ENCODE results near the gene TUBA4B. TPM values are rescaled to one million over a fixed set of nuclear protein-coding genes. Genes with fewer than 3 reads are reported as not detected.

The TUBA4B gene
- total RNA-seq, 1 experiment from 2014 or later, result not detected

DNA sequence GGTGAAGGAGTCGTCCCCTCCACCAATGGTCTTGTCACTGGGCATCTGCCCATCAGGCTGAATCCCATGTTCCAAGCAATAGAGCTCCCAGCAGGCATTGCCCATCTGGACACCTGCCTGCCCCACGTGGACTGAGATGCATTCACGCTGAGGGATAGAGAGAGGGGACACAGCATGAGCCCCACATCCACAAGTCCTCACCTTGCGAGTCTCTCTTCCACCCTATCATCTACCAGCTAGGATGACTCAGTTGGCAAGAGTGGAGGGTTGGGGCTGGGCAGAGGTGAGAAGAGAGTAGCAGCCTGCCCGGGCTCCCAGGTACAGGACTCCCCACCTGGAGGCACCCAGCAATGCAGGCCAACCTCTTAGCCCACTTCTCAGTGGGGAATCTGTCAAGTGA, 959 bp upstream of the TUBA4B start:
- Mint-ChIP-seq H3K4me1 (ENCODE audit: low read depth, unreplicated experiment) (peaks cover 37% of the 10 kb centered on the region), H3K27ac (ENCODE audit: unreplicated experiment) (no peak overlapping the region), H3K36me3 (ENCODE audit: insufficient read depth, unreplicated experiment) (peaks cover 8% of the 10 kb centered on the region), H3K27me3 (ENCODE audit: insufficient read depth, unreplicated experiment) (peaks cover 4% of the 10 kb centered on the region), H3K4me3 (ENCODE audit: unreplicated experiment) (no peak overlapping the region), H3K9me3 (ENCODE audit: unreplicated experiment) (no peaks in the 10 kb centered on the region)
- no TSS peak for BruUV-seq (replicated peaks)
- intact Hi-C loops (cut with micrococcal nuclease; ENCODE audit: unreplicated experiment), result no loop called here
- Histone ChIP-seq H3K9me3 (no peaks in the 10 kb centered on the region), H3K4me1 (peaks cover 31% of the 10 kb centered on the region), H3K4me3 (ENCODE audit: low read depth, low read length) (no peak overlapping the region), H3K36me3 (ENCODE audit: control insufficient read depth, insufficient read depth, low read length) (no peaks in the 10 kb centered on the region; the same call in 1 of the 2 replicates), H3K27me3 (replicated peaks; ENCODE audit: control insufficient read depth, insufficient read depth, low read length) (no peaks in the 10 kb centered on the region)
- DNase-seq, result no peak
- ChIA-PET CTCF (interaction anchor here (0.9 to 3.3 kb wide), 2 partner anchors 22 to 43 kb away, joined by 5 to 22 read pairs; no protein-coding TSS in a partner anchor), POLR2A (interaction anchor here (0.6 kb wide), 1 partner anchor 136 kb away, joined by 3 read pairs; the partner anchor contains the start of gene DNPEP)
- TF ChIP-seq, protein P1, sequence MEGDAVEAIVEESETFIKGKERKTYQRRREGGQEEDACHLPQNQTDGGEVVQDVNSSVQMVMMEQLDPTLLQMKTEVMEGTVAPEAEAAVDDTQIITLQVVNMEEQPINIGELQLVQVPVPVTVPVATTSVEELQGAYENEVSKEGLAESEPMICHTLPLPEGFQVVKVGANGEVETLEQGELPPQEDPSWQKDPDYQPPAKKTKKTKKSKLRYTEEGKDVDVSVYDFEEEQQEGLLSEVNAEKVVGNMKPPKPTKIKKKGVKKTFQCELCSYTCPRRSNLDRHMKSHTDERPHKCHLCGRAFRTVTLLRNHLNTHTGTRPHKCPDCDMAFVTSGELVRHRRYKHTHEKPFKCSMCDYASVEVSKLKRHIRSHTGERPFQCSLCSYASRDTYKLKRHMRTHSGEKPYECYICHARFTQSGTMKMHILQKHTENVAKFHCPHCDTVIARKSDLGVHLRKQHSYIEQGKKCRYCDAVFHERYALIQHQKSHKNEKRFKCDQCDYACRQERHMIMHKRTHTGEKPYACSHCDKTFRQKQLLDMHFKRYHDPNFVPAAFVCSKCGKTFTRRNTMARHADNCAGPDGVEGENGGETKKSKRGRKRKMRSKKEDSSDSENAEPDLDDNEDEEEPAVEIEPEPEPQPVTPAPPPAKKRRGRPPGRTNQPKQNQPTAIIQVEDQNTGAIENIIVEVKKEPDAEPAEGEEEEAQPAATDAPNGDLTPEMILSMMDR (IDR thresholded peaks at IDR 0.05; ENCODE audit: insufficient read depth in 1 of 2, low read depth in 1 of 2, low read length in 1 of 2, severe bottlenecking in 1 of 2, unreplicated experiment in 1 of 2), result no peak

DNA sequence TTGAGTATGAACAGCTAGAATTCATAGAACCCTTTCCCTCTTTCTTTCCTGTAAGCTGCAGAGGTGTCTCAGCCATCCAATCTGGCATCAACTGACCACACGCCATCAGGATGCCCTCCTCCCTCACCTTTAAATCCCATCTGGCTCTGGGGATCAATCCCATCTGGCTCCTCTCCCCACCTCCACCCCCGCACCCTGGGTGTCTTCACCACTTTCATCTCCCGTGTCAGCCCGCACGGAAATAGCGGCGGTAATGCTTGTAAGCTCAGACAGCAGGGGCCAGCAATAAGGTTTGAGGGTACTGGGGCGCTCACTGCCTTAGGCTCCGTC, 508 bp upstream of the TUBA4B start:
- Mint-ChIP-seq H3K36me3 (ENCODE audit: insufficient read depth, unreplicated experiment) (peaks cover 8% of the 10 kb centered on the region), H3K4me3 (ENCODE audit: unreplicated experiment) (no peak overlapping the region), H3K4me1 (ENCODE audit: low read depth, unreplicated experiment) (peaks cover 37% of the 10 kb centered on the region), H3K9me3 (ENCODE audit: unreplicated experiment) (no peaks in the 10 kb centered on the region), H3K27me3 (ENCODE audit: insufficient read depth, unreplicated experiment) (peaks cover 4% of the 10 kb centered on the region), H3K27ac (ENCODE audit: unreplicated experiment) (no peak overlapping the region)
- H3K9me3 ChIP-seq, result no peaks in the 10 kb centered on the region
- DNase-seq, result no peak
- H3K4me1 ChIP-seq, result peaks cover 31% of the 10 kb centered on the region
- intact Hi-C loops (cut with micrococcal nuclease; ENCODE audit: unreplicated experiment), result no loop called here
- H3K36me3 ChIP-seq (ENCODE audit: control insufficient read depth, insufficient read depth, low read length), result no peaks in the 10 kb centered on the region; the same call in 1 of the 2 replicates
- TF ChIP-seq, protein P1 (IDR thresholded peaks at IDR 0.05; ENCODE audit: insufficient read depth in 1 of 2, low read depth in 1 of 2, low read length in 1 of 2, severe bottlenecking in 1 of 2, unreplicated experiment in 1 of 2), result no peak
- no peaks in the 10 kb centered on the region for H3K27me3 ChIP-seq (replicated peaks; ENCODE audit: control insufficient read depth, insufficient read depth, low read length)
- no peak overlapping the region; the same call in 1 of the 2 replicates for H3K4me3 ChIP-seq (ENCODE audit: low read depth, low read length)
- ChIA-PET CTCF (interaction anchor here (0.5 to 3.3 kb wide), 4 partner anchors 22 to 135 kb away, joined by 4 to 22 read pairs (median 5); partner anchors contain the start of gene DNPEP), POLR2A (interaction anchor here (0.6 kb wide), 2 partner anchors 293 to 513 kb away, joined by 3 to 6 read pairs; partner anchors contain the start of gene CDK5R2)
- no TSS peak for BruUV-seq (replicated peaks)

DNA sequence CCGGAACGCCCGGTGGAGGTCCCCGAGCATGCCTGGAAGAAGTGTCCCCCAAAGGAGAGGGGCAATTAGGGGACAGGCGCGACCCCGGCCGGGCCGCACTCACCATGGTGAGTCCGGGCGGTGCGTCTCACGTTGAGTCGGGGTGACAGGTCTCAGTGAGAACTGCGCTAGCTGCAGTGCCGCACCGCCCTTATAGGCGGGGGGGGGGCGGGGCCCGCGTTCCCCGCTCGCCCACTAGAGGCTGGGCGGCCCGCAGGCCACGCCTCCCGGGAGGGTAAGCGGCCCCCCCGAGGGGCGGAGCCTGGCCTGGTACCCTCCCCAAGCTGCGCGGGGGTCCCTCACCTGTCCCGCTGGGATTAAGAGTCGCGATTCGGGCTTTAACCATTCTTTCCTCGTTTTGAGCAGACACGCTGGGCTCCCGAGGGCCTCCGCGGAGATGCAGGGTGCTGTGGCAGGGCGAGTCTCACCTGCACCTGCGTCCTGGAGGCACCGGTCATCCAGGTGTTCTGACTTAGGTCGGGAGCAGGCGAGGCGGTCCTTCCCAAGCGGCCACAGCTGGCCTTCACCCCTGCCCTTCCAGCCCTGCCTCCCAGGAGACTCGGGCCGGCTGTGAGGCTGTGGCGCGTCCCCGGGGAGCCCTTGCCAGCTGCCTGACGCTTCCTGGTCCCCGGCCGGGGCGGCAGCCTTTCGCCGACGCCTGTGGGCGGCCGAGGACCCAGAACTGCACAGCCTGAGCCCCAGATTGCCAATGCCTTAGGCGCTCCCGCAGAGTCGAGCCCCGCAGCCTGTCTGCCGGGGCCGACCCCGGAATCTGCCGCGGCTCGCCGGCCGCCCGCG, 928 bp downstream of the TUBA4B start, which contains the start of gene TUBA4A:
TSS of gene TUBA4A (minus strand) at position 166 of the 837 bp plus-strand sequence. CDS start at position 106, 60 bp downstream.
- H3K27ac Mint-ChIP-seq (ENCODE audit: unreplicated experiment), result no peak within 1 kb of the TSS
- DNase-seq, result peak; percentile 81 to 89
- BruUV-seq (replicated peaks), result no TSS peak
- H3K36me3 ChIP-seq (ENCODE audit: control insufficient read depth, insufficient read depth, low read length), result no peaks in the 10 kb centered on the region; the same call in 1 of the 2 replicates
- peak within 1 kb of the TSS; percentile 62 for H3K4me3 Mint-ChIP-seq (ENCODE audit: unreplicated experiment)
- H3K27me3 ChIP-seq (replicated peaks; ENCODE audit: control insufficient read depth, insufficient read depth, low read length), result no peaks in the 10 kb centered on the region
- H3K27me3 Mint-ChIP-seq (ENCODE audit: insufficient read depth, unreplicated experiment), result peaks cover 4% of the 10 kb centered on the region
- CTCF ChIA-PET, result interaction anchor here (0.6 to 3.3 kb wide), 6 partner anchors 9 to 47 kb away, joined by 3 to 22 read pairs (median 4); partner anchors contain the start of genes DNAJB2, GLB1L, STK16 and ZFAND2B
- intact Hi-C loops (cut with micrococcal nuclease; ENCODE audit: unreplicated experiment), result loop anchor here (1.0 kb wide), 1 partner anchor 25 kb away; the partner anchor contains the start of gene DNAJB2
- H3K36me3 Mint-ChIP-seq (ENCODE audit: insufficient read depth, unreplicated experiment), result peaks cover 8% of the 10 kb centered on the region
- H3K4me1 Mint-ChIP-seq (ENCODE audit: low read depth, unreplicated experiment), result peaks cover 27% of the 10 kb centered on the region
- POLR2A ChIA-PET, result interaction anchor here (0.5 to 1.7 kb wide), 7 partner anchors 9 to 77 kb away, joined by 3 to 5 read pairs (median 4); partner anchors contain the start of genes ATG9A, CNPPD1, DNAJB2 and GLB1L
- peak within 1 kb of the TSS; percentile 48 for H3K4me3 ChIP-seq (ENCODE audit: low read depth, low read length)
- peaks cover 20% of the 10 kb centered on the region for H3K4me1 ChIP-seq
- no peaks in the 10 kb centered on the region for H3K9me3 Mint-ChIP-seq (ENCODE audit: unreplicated experiment)
- TF ChIP-seq, protein P1 (IDR thresholded peaks at IDR 0.05; ENCODE audit: insufficient read depth in 1 of 2, low read depth in 1 of 2, low read length in 1 of 2, severe bottlenecking in 1 of 2, unreplicated experiment in 1 of 2), result no peak
- H3K9me3 ChIP-seq, result no peaks in the 10 kb centered on the region

Measured in Caco-2 (cell line).